Cardiac muscle cell (in vitro differentiated cells and primary cell): ENCODE measurements around the gene C12orf43. TPM values are rescaled to one million over a fixed set of nuclear protein-coding genes. Genes with fewer than 3 reads are reported as not detected.

ENCODE experiments used
- DNase-seq, 2 donors: peaks; one replicate each; pipeline versions ENCODE4 v3.0.0 to v3.0.0-alpha.2; 2010 to 2017; ENCODE audit warnings: low read depth in 1 of 2, low spot score in 1 of 2
- H3K27ac ChIP-seq: fragments of 200-600 bp; sonication (generic); 2 replicates; pipeline ENCODE4 v1.5.1; 2016
- H3K27me3 ChIP-seq: fragments of 200-600 bp; sonication (generic); 2 replicates; pipeline ENCODE4 v1.6.0; 2016; ENCODE audit warnings: control low read depth
- H3K36me3 ChIP-seq: fragments of 200-600 bp; sonication (generic); 2 replicates; pipeline ENCODE4 v1.5.1; 2016; ENCODE audit warnings: control low read depth
- H3K4me1 ChIP-seq: fragments of 200-600 bp; sonication (generic); 2 replicates; pipeline ENCODE4 v1.8.1; 2017; ENCODE audit warnings: low read depth, mild to moderate bottlenecking, mixed run types
- H3K4me3 ChIP-seq: fragments of 200-600 bp; sonication (generic); 2 replicates; pipeline ENCODE4 v1.5.1; 2016; ENCODE audit warnings: mild to moderate bottlenecking
- H3K9me3 ChIP-seq: fragments of 200-600 bp; sonication (generic); 2 replicates; pipeline ENCODE4 v1.5.1; 2017; ENCODE audit warnings: low read depth, mild to moderate bottlenecking, control low read depth
- CTCF ChIP-seq: IDR thresholded peaks from 2 replicates; pipeline ENCODE4 v1.5.1; 2012; ENCODE audit warnings: low read depth, mild to moderate bottlenecking, low read length
- polyA plus RNA-seq: library from polyadenylated mRNA; unstranded; fragments of >200 nt; fragmentation: Nextera tagmentation; extraction: Ambion mirVana; gene quantifications from 2 replicates; pipeline ENCODE4 v1.2.1, GENCODE V29; 2016
- total RNA-seq: library from RNA; depleted of rRNA; stranded (reverse); fragments of >200 nt; gene quantifications from 2 replicates; pipeline ENCODE4 v1.2.3, GENCODE V29; 2016

The C12orf43 gene
- total and polyA plus RNA-seq, 2 experiments from 2014 or later: 20.5 to 24.4 TPM

GRCh38 chr12:120955232-120955631 is 61.1 kb downstream of the C12orf43 start:
- H3K4me1 ChIP-seq: no peaks in the 10 kb centered on the region

GRCh38 chr12:120950807-120951206 is 65.5 kb downstream of the C12orf43 start:
- H3K27ac ChIP-seq: no peak overlapping the region
- H3K9me3 ChIP-seq: no peaks in the 10 kb centered on the region
- no peak for TF ChIP-seq CTCF
- no peaks in the 10 kb centered on the region for H3K36me3 ChIP-seq
- H3K4me1 ChIP-seq: no peaks in the 10 kb centered on the region
- DNase-seq: no peak
- H3K4me3 ChIP-seq: no peak overlapping the region
- no peaks in the 10 kb centered on the region for H3K27me3 ChIP-seq

More at GRCh38 chr12:120955232-120955631, 61.1 kb downstream of the C12orf43 start:
- H3K36me3 ChIP-seq: no peaks in the 10 kb centered on the region
- no peak for TF ChIP-seq CTCF
- H3K27ac ChIP-seq: no peak overlapping the region
- H3K27me3 ChIP-seq: no peaks in the 10 kb centered on the region
- H3K4me3 ChIP-seq: no peak overlapping the region
- no peaks in the 10 kb centered on the region for H3K9me3 ChIP-seq
- DNase-seq: no peak

Other genes with a start within 250 kb of the C12orf43 start
- gene SPPL3, start 112.1 kb downstream of the C12orf43 start, total RNA-seq: 23.2 and 26.9 TPM in 2 replicates
- 111 and 121 TPM in 2 replicates for gene SPPL3, start 112.1 kb downstream of the C12orf43 start, polyA plus RNA-seq
- not detected in 2 replicates for gene HNF1A, start 37.9 kb downstream of the C12orf43 start, total RNA-seq
- gene HNF1A, start 37.9 kb downstream of the C12orf43 start, polyA plus RNA-seq: not detected in 2 replicates
- not detected in 2 replicates for gene OASL, start 22.8 kb upstream of the C12orf43 start, total RNA-seq
- gene OASL, start 22.8 kb upstream of the C12orf43 start, polyA plus RNA-seq: not detected in 2 replicates
- 0.03 and 0.14 TPM in 2 replicates for gene P2RX7, start 116.4 kb upstream of the C12orf43 start, total RNA-seq
- 0.65 and 0.79 TPM in 2 replicates for gene P2RX7, start 116.4 kb upstream of the C12orf43 start, polyA plus RNA-seq
- gene P2RX4, start 193.6 kb upstream of the C12orf43 start, total RNA-seq: 33.7 and 38.2 TPM in 2 replicates
- 19.4 and 25.8 TPM in 2 replicates for gene P2RX4, start 193.6 kb upstream of the C12orf43 start, polyA plus RNA-seq